Immature natural killer cell (primary cell): Measurements from ENCODE around the gene CYP2A6. TPM values are rescaled to one million over a fixed set of nuclear protein-coding genes. Genes with fewer than 3 reads are reported as not detected.
"Not testable (repeated sequence)": the region's sequence is repeated elsewhere in the genome, so short reads cannot be mapped to it uniquely, and the experiment has no call there.

Experiments used
- DNase-seq, 3 donors: peaks; one replicate each; pipeline ENCODE4 v3.0.0; 2022; ENCODE audit warnings: mixed read lengths in 1 of 3
- H3K27ac Mint-ChIP-seq, 6 donors: one replicate each; pipeline ENCODE4 v1.8.0; 2020; ENCODE audit warnings: mixed read lengths in 6 of 6, mild to moderate bottlenecking in 5 of 6, inconsistent platforms in 4 of 6, moderate library complexity in 3 of 6
- H3K27me3 Mint-ChIP-seq, 3 donors: one replicate each; pipeline ENCODE4 v1.8.0; 2020 to 2021; ENCODE audit warnings: low read depth in 3 of 3, mild to moderate bottlenecking in 3 of 3, mixed read lengths in 3 of 3, moderate library complexity in 3 of 3, inconsistent platforms in 1 of 3
- H3K36me3 Mint-ChIP-seq, 3 donors: one replicate each; pipeline ENCODE4 v1.8.0; 2020; ENCODE audit warnings: mixed read lengths in 3 of 3, inconsistent platforms in 2 of 3, mild to moderate bottlenecking in 2 of 3
- H3K4me1 Mint-ChIP-seq, 2 donors: one replicate each; pipeline ENCODE4 v1.8.0; 2020; ENCODE audit warnings: inconsistent platforms in 2 of 2, mild to moderate bottlenecking in 2 of 2, mixed read lengths in 2 of 2, moderate library complexity in 1 of 2
- H3K4me3 Mint-ChIP-seq, 5 donors: one replicate each; pipeline ENCODE4 v1.8.0; 2020; ENCODE audit warnings: mild to moderate bottlenecking in 5 of 5, mixed read lengths in 5 of 5, inconsistent platforms in 3 of 5, moderate library complexity in 3 of 5
- H3K9me3 Mint-ChIP-seq, 6 donors: one replicate each; pipeline ENCODE4 v1.8.0; 2020; ENCODE audit warnings: mild to moderate bottlenecking in 6 of 6, mixed read lengths in 6 of 6, inconsistent platforms in 4 of 6, moderate library complexity in 3 of 6
- polyA plus RNA-seq, 3 donors: library from polyadenylated mRNA; unstranded; fragments of 300-500 nt; fragmentation: Illumina TruSeq; gene quantifications; one replicate each; pipeline ENCODE4 v1.2.3, GENCODE V29; 2021

The CYP2A6 gene
- polyA plus RNA-seq, 3 donors from 2014 or later, result 0.48 TPM; not detected in 2

DNA sequence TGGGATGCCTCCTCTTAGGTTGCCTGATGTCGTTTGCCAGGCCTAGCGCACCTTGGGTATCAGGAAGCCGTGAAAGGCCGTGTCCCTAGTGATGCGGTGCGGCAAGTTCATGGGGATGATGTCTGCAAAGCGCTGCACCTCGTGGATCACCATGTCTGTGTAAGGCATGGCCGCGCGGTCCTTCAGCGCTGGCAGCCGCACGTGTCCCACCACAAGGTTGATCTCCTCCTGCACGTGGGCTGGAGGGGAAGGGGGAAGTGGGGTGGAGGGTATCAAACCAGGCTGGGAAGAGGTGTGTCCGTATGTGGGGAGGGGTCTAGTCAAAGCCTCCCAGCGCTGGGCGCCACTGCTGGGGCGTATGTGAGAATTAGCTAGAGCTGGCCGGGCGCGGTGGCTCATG, 28.1 kb downstream of the CYP2A6 start:
- DNase-seq, result no peak
- H3K9me3 Mint-ChIP-seq, result no peaks in the 10 kb centered on the region
- peaks cover 13 to 17% (median 15%) of the 10 kb centered on the region in 3 donors for H3K27me3 Mint-ChIP-seq
- peak overlapping the region in 5 of 6 donors; percentile 32 to 98 (median 84) for H3K27ac Mint-ChIP-seq
- H3K4me3 Mint-ChIP-seq, result no peak overlapping the region
- peaks cover 64 to 67% of the 10 kb centered on the region in 2 donors for H3K4me1 Mint-ChIP-seq
- peaks cover 0 to 3% (median 0%) of the 10 kb centered on the region in 3 donors for H3K36me3 Mint-ChIP-seq

DNA sequence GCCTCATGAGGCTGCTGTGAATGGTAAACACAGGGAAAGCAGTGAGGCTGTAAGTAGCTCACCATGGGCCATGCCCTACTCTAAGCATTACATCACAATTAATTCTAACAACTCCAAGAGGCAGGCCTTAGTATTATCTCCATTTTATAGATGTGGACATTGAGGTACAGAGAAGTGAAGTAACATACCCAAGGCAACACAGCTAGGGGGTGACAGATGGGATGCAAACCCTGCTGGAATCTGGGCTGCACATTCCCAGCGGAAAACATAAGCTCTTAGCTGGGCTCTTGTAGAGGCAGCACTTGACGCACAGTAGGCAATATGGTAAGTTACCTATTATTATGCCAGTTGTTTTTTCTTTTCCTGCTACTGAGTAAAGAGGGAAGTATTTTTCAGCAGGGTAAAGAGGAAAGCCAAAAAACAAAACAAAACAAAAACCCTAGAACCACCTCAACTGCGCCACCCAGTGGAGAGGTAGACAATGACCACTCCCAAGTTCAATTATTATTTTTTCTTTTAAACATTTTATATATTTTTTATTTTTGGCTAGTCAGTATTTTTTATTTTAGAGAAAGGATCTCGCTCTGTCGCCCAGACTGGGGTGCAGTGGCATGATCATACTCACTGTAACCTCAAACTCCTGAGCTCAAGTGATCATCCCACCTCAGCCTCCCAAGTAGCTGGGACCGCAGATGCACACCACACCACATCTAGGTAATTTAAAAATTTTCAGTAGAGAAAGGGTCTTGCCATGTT, 30.6 kb downstream of the CYP2A6 start:
- DNase-seq, result peak; percentile 58 to 68 (median 63)
- H3K4me1 Mint-ChIP-seq, result peaks cover 39 to 45% of the 10 kb centered on the region in 2 donors
- H3K36me3 Mint-ChIP-seq, H3K27me3 Mint-ChIP-seq, H3K9me3 Mint-ChIP-seq: not testable (repeated sequence)
- peak overlapping the region; percentile 40 to 84 (median 51) for H3K4me3 Mint-ChIP-seq
- peak overlapping the region; percentile 56 to 97 (median 94) for H3K27ac Mint-ChIP-seq

DNA sequence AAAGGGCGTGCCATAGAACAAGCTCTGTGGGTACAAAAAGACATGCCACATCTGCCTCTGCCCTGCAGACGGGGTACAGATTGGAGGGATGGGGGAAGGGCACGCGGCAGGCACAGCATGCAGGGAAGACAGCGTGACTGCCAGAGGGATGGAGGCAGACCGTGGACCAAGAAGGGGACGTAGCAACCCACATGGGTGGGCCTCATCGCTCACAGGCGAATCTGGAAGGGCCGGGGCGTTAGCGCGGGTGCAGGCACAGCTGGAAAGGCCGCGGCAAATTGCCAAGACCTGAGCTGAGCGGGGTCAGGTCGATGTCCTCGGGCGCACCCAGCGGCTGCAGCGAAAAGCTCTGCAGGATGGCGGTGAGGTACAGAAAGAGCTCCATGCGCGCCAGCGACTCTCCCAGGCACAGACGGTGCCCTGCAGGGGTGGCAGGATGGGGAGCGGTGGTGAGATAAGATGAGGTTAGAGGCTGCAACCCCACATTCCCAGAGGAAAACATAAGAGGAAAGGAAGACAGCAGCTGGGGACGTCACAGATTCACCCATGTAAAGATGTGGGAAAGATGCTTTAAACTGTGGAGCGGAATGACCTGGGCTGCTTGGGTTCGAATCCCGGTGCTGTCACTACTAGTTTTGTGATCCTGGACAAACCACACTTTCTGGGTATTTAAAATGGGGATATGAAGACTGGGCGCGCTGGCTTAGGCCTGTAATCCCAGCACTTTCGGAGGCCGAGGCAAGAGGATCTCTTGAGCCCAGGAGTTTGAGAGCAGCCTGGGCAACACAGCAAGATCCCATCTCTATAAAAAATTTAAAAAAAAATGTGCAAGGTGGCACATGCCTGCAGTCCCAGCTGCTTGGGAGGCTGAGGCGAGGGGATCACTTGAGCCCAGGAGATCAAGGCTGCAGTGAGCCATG, 31.5 kb downstream of the CYP2A6 start:
- peaks cover 34 to 38% of the 10 kb centered on the region in 2 donors for H3K4me1 Mint-ChIP-seq
- H3K4me3 Mint-ChIP-seq, result peak overlapping the region; percentile 81 to 94 (median 84)
- H3K27me3 Mint-ChIP-seq, H3K9me3 Mint-ChIP-seq, H3K36me3 Mint-ChIP-seq: not testable (repeated sequence)
- peak overlapping the region; percentile 87 to 97 (median 94) for H3K27ac Mint-ChIP-seq
- DNase-seq, result peak; percentile 72 to 79 (median 72)

DNA sequence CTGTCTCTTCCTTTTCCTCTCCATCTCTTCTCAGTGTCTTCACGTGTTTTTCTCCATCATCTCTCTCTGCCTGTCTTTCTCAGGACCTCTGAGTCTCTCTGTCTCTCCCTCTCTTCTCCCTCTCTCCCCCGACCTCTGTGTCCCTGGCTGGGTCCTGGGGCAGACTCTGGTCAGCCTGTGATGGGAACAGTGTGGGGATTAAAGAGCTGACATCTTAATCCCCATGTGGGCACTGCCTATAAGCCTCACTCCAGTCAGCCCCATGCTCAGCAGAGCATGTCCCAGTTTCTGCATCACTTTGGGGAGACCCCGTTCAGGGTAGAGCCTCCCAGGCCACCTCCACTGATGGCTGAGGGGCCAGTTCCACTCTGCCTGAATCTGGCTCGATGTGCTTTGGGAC, 35.0 kb downstream of the CYP2A6 start:
- no peak for DNase-seq
- Mint-ChIP-seq H3K27ac (peak overlapping the region in 5 of 6 donors; percentile 3 to 55 (median 23)), H3K36me3 (peaks cover 0 to 6% (median 5%) of the 10 kb centered on the region in 3 donors), H3K27me3 (peaks cover 5 to 16% (median 6%) of the 10 kb centered on the region in 3 donors), H3K4me3 (no peak overlapping the region), H3K4me1 (peaks cover 46 to 52% of the 10 kb centered on the region in 2 donors), H3K9me3 (no peaks in the 10 kb centered on the region)

DNA sequence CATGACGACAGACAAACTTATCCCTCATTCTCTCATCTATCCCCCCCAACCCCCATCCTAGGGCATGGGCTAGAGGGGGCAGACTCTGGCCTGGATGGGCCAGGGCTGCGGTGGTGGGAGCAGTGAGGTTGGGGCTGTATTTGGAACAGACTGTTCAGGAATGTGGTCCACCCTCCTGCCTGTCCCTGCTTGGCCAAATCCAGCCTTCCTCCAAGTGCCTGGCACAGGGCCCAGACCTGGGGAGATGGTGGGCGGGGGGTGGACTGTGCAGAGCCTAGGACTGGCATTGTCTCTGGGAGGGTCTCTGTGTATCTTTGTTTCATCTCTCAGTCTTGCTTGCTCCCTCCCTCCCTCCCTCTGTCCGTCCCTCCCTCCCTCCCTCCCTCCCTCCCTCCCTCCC, 37.1 kb downstream of the CYP2A6 start:
- Mint-ChIP-seq H3K4me3 (peak overlapping the region in 1 of 5 donors; percentile 99), H3K36me3 (peaks cover 0 to 6% (median 5%) of the 10 kb centered on the region in 3 donors), H3K27ac (peak overlapping the region in 5 of 6 donors; percentile 30 to 95 (median 80)), H3K4me1 (peaks cover 40 to 45% of the 10 kb centered on the region in 2 donors), H3K27me3 (peaks cover 4 to 11% (median 6%) of the 10 kb centered on the region in 3 donors), H3K9me3 (no peaks in the 10 kb centered on the region)
- DNase-seq, result no peak

DNA sequence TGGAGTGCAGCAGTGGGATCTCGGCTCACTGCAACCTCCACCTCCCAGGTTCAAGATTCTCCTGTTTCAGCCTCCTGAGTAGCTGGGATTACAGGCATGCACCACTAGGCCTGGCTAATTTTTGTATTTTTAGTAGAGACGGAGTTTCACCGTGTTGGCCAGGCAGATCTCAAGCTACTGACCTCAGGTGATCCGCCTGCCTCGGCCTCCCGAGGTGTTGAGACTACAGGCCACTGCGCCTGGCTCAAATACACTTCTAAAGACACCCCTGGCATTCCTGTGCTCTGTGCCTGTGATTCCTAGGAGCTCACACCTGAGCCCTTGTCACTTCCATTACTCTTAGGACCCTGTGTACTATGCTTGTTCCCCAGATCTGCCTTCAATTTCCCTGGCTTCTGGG, 37.7 kb downstream of the CYP2A6 start:
- peaks cover 38 to 43% of the 10 kb centered on the region in 2 donors for H3K4me1 Mint-ChIP-seq
- peak overlapping the region; percentile 58 to 99 (median 87) for H3K4me3 Mint-ChIP-seq
- peak overlapping the region; percentile 30 to 95 (median 82) for H3K27ac Mint-ChIP-seq
- peaks cover 8 to 14% (median 8%) of the 10 kb centered on the region in 3 donors for H3K27me3 Mint-ChIP-seq
- not testable (repeated sequence) for H3K9me3 Mint-ChIP-seq, DNase-seq, H3K36me3 Mint-ChIP-seq

DNA sequence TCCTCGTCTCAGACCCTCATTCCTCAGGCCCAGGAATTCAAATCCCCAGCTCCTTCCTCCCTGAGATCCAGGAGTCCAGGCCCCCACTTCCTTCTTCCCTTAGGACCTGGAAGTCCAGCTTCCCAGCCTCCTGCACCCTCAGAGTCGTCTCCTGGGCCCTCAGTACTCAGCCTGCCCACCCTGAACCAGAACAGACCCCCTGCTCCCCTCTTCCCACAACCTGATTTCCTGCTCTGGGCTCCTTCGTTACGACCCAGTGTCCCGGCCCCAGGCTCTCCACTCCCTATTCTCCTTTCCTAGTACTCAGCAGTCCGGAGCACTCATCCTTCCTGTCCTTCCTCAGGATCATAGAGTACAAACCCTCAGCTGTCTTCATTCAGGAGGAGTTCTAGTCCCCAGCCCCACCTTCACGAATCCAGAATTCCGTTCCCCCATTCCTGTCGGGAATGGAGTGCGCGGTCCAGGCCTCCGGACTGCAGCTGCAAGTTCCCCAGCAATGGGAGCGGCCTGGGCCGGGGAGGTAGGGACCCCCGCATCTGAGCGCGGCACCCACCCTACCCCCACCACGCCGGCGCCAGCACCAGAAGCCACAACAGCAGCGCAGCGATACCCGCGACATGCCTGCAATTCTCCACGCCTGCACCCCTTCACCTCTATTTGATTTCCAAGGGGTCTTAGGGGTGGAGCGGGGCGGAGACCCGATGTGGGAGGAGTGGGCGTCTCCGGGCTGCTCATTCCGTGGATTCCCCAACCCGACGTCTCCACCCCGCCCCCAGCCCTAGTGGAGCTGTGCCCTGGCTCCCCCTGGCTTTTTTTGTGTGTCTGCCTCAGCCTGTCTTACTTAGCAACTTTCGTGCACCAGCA, 38.5 kb downstream of the CYP2A6 start:
- H3K36me3 Mint-ChIP-seq, result peaks cover 2 to 6% (median 5%) of the 10 kb centered on the region in 3 donors
- no peaks in the 10 kb centered on the region for H3K9me3 Mint-ChIP-seq
- DNase-seq, result no peak
- peaks cover 10 to 15% (median 12%) of the 10 kb centered on the region in 3 donors for H3K27me3 Mint-ChIP-seq
- H3K27ac Mint-ChIP-seq, result peak overlapping the region; percentile 78 to 96 (median 96)
- peaks cover 45 to 51% of the 10 kb centered on the region in 2 donors for H3K4me1 Mint-ChIP-seq
- H3K4me3 Mint-ChIP-seq, result peak overlapping the region; percentile 87 to 99 (median 98)

DNA sequence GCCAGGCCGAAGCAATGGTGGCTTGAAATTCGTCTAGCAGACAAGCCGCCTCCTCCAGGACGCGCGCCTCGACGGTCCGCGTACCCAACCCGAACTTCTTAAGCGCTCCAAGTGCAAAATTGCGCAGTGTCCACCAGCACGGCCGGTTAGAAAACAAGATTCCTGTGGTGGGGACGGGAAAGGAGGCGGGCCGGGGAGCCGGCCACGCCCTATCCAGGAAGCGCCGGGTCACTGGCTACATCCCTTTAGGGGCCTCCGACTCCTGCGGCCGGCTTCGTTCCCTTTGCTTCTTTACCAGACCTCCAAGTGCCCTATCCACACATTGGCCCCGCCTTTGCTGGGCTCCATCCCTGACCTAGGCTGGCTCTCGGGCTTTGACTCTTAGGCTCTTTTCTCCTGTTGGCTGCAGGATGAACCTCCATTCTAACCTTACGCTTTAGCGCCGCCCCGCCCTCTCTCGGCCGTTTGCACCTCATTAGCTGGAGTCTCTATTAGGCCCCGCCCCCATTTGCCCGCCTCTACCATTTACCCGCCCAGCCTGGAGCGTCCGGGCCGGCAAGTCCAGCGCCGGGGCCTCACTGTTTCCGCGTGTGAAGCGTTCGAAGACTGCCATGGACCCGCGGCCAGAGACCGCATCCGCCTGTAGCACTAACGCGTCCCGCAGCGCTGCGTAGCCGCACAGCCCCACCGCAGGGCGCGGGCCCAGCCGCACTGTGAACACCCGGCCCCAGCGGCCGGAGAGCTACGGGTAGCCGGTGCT, 39.4 kb downstream of the CYP2A6 start:
- H3K27me3 Mint-ChIP-seq, result peaks cover 10 to 16% (median 15%) of the 10 kb centered on the region in 3 donors
- peaks cover 54 to 60% of the 10 kb centered on the region in 2 donors for H3K4me1 Mint-ChIP-seq
- peak overlapping the region; percentile 75 to 96 (median 96) for H3K27ac Mint-ChIP-seq
- not testable (repeated sequence) for H3K9me3 Mint-ChIP-seq, H3K36me3 Mint-ChIP-seq
- H3K4me3 Mint-ChIP-seq, result peak overlapping the region; percentile 96 to 99 (median 98)
- DNase-seq, result peak; percentile 65 to 77 (median 74)

GRCh38 chr19:40810160-40810559, 40.1 kb downstream of the CYP2A6 start:
- H3K27me3 Mint-ChIP-seq, result peaks cover 10 to 16% (median 15%) of the 10 kb centered on the region in 3 donors
- DNase-seq, result no peak
- peak overlapping the region; percentile 96 to 99 (median 98) for H3K4me3 Mint-ChIP-seq
- peak overlapping the region in 4 of 6 donors; percentile 48 to 95 (median 53) for H3K27ac Mint-ChIP-seq
- peaks cover 61 to 67% of the 10 kb centered on the region in 2 donors for H3K4me1 Mint-ChIP-seq
- peaks cover 3 to 6% (median 5%) of the 10 kb centered on the region in 3 donors for H3K36me3 Mint-ChIP-seq
- H3K9me3 Mint-ChIP-seq, result no peaks in the 10 kb centered on the region

DNA sequence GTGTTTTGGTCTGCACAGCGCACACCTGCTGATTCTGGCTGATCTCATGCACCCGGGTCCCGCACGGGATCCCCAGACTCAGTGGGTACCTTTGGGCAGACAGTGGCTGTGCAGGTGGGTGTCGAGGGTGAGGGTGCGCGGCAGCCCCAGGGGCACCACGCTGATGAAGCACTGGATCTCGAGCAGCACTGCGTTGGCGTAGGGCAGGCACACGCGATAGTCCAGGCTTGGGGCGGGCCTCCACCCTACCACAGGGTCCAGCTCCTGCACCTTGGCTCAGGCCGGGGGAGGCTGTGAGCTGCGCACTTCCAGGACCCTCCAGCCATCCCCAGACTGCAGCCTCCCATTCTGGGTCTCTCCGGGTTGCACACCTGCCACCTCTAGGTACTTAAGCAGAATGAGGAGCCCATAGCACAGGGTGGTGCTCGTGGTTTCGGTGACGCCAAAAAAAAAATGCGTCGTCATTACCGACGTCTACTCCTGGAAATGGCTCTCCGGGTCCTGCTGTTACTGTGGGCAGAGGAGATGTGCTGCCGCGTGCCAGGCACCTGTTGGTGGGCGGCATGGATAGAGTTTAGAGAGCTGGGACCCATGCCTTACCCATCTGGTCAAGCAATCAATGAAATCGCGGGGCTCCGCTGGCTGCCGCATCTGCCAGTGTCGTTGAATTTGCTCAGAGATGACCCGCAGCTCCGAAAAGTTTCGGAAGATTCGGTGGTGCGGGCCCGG, 40.7 kb downstream of the CYP2A6 start:
- Mint-ChIP-seq H3K36me3 (peaks cover 3 to 6% (median 5%) of the 10 kb centered on the region in 3 donors), H3K4me3 (peak overlapping the region; percentile 6 to 99 (median 96)), H3K27ac (peak overlapping the region in 2 of 6 donors; percentile 48 to 53), H3K4me1 (peaks cover 67 to 73% of the 10 kb centered on the region in 2 donors), H3K9me3 (no peaks in the 10 kb centered on the region), H3K27me3 (peaks cover 10 to 17% (median 16%) of the 10 kb centered on the region in 3 donors)
- DNase-seq, result no peak

GRCh38 chr19:40808497-40808896, 41.8 kb downstream of the CYP2A6 start:
- H3K27me3 Mint-ChIP-seq, result peaks cover 10 to 19% (median 14%) of the 10 kb centered on the region in 3 donors
- DNase-seq, result no peak
- H3K36me3 Mint-ChIP-seq, result peaks cover 3 to 12% (median 9%) of the 10 kb centered on the region in 3 donors
- H3K4me1 Mint-ChIP-seq, result peaks cover 78 to 83% of the 10 kb centered on the region in 2 donors
- peak overlapping the region in 4 of 5 donors; percentile 26 to 48 (median 41) for H3K4me3 Mint-ChIP-seq
- H3K27ac Mint-ChIP-seq, result peak overlapping the region in 2 of 6 donors; percentile 61 to 97
- no peaks in the 10 kb centered on the region for H3K9me3 Mint-ChIP-seq

GRCh38 chr19:40808021-40808325, 42.3 kb downstream of the CYP2A6 start:
- Mint-ChIP-seq H3K4me3 (peak overlapping the region in 2 of 5 donors; percentile 17 to 29), H3K27me3 (peaks cover 10 to 21% (median 16%) of the 10 kb centered on the region in 3 donors), H3K36me3 (peaks cover 3 to 12% (median 9%) of the 10 kb centered on the region in 3 donors), H3K27ac (peak overlapping the region in 4 of 6 donors; percentile 89 to 98 (median 93)), H3K9me3 (no peaks in the 10 kb centered on the region), H3K4me1 (peaks cover 83 to 89% of the 10 kb centered on the region in 2 donors)
- no peak for DNase-seq
